K562 (cell line): Measurements from ENCODE around the gene VWA8. TPM values are rescaled to one million over a fixed set of nuclear protein-coding genes. Genes with fewer than 3 reads are reported as not detected.

Experiments
- ATAC-seq: fragments of 200-7000 bp; cut with Tn5 transposase; 3 replicates; pipeline ENCODE4 v1.9.1; 2020; ENCODE audit warnings: moderate library complexity
- BruUV-seq: library from RNA; stranded (reverse); fragments of 400-500 nt; replicated peaks from 2 replicates; lab custom pipeline; 2021; lab: Mats Ljungman, UMichigan
- CTCF ChIA-PET: fragments of 300-600 bp; formaldehyde crosslinking; extraction: SDS; loops from one replicate; lab custom pipeline; 2021; ENCODE audit warnings: low intra/inter-chr PET ratio; lab: Yijun Ruan, JAX
- POLR2A ChIA-PET: fragments of 300-600, 350-650 bp; sonication (Branson Sonifier 250); formaldehyde crosslinking; extraction: SDS; loops from one replicate; lab custom pipeline; 2021; ENCODE audit warnings: antibody characterized with exemption, inconsistent platforms; lab: Yijun Ruan, JAX
- DNase-seq, 4 experiments: peaks; one replicate each; pipeline versions ENCODE4 v3.0.0 to v3.0.0-alpha.2; 2011 to 2018; ENCODE audit warnings: low spot score in 3 of 4, mixed read lengths in 3 of 4; ENCODE audit errors: extremely low read depth in 1 of 4
- FAIRE-seq: peaks from 2 replicates; lab custom pipeline; 2011; peaks lifted over from hg19 to GRCh38; lab: Jason Lieb, UNC
- H2AFZ ChIP-seq: 2 replicates; pipeline ENCODE4 v1.6.0; 2011; ENCODE audit warnings: low read depth, low read length, control low read depth, inconsistent platforms
- H3K27ac ChIP-seq: fragments of 200-600 bp; 3 replicates; pipeline ENCODE4 v1.8.0; 2011; ENCODE audit warnings: low read depth, mild to moderate bottlenecking, control low read depth, inconsistent platforms, low read length, moderate library complexity, mixed read lengths; ENCODE audit errors: extremely low read depth
- H3K27me3 ChIP-seq, 2 experiments: fragments of 300-600 bp in 1 of 2; 2 replicates in 1 of 2; 3 replicates in 1 of 2; pipeline versions ENCODE4 v1.6.0 to v1.8.0; 2011; ENCODE audit warnings: inconsistent platforms in 2 of 2, low read length in 2 of 2, mild to moderate bottlenecking in 1 of 2, mixed read lengths in 1 of 2, moderate library complexity in 1 of 2; ENCODE audit not compliant: control insufficient read depth in 2 of 2, insufficient read depth in 2 of 2
- H3K36me3 ChIP-seq: fragments of 300-600 bp; 3 replicates; pipeline ENCODE4 v1.8.0; 2011; ENCODE audit warnings: mild to moderate bottlenecking, low read length, inconsistent platforms; ENCODE audit not compliant: control insufficient read depth, insufficient read depth
- H3K4me1 ChIP-seq, 2 experiments: fragments of 200-600 bp in 1 of 2; replicated peaks in 1 of 2; 2 replicates in 1 of 2; 3 replicates in 1 of 2; pipeline versions ENCODE4 v1.5.1 to v1.8.0; 2011; ENCODE audit warnings: inconsistent platforms in 2 of 2, low read length in 2 of 2, mild to moderate bottlenecking in 1 of 2, mixed read lengths in 1 of 2, moderate library complexity in 1 of 2; ENCODE audit not compliant: control insufficient read depth in 2 of 2, insufficient read depth in 2 of 2
- H3K4me2 ChIP-seq: 2 replicates; pipeline ENCODE4 v1.6.1; 2011; ENCODE audit warnings: low read length, control low read depth, inconsistent platforms, mixed read lengths; ENCODE audit not compliant: insufficient read depth
- H3K4me3 ChIP-seq: fragments of 200-600 bp; sonication (generic), shearing (Covaris generic); 2 replicates; pipeline ENCODE4 v1.5.1; 2016; ENCODE audit warnings: control low read depth, inconsistent platforms
- H3K79me2 ChIP-seq: fragments of 200-600 bp; 3 replicates; pipeline ENCODE4 v1.8.0; 2011; ENCODE audit warnings: low read length, inconsistent platforms; ENCODE audit not compliant: control insufficient read depth, insufficient read depth
- H3K9ac ChIP-seq, 2 experiments: 2 replicates each; pipeline versions ENCODE4 v1.6.0 to v1.6.1; 2011; ENCODE audit warnings: low read depth in 2 of 2, low read length in 2 of 2, control low read depth in 1 of 2, inconsistent platforms in 1 of 2, mild to moderate bottlenecking in 1 of 2, mixed read lengths in 1 of 2; ENCODE audit not compliant: insufficient read depth in 1 of 2
- H3K9me1 ChIP-seq: one replicate; pipeline ENCODE4 v1.6.0; 2011; ENCODE audit warnings: inconsistent platforms, mild to moderate bottlenecking, low read length, moderate library complexity; ENCODE audit not compliant: control insufficient read depth, insufficient read depth
- H3K9me3 ChIP-seq: replicated peaks from 2 replicates; pipeline ENCODE4 v1.5.1; 2011; ENCODE audit warnings: low read depth, low read length, inconsistent platforms; ENCODE audit not compliant: control insufficient read depth, insufficient read depth
- H4K20me1 ChIP-seq: replicated peaks from 2 replicates; pipeline ENCODE4 v1.6.1; 2011; ENCODE audit warnings: low read length, inconsistent platforms, mixed read lengths; ENCODE audit not compliant: control insufficient read depth, insufficient read depth
- ZBTB40 ChIP-seq, 2 experiments: fragments of 450-650 bp in 1 of 2; sonication (generic) in 1 of 2; formaldehyde crosslinking in 1 of 2; IDR thresholded peaks; 2 replicates each; pipeline versions ENCODE4 v1.7.1 to v1.9.0; 2016 to 2022; ENCODE audit warnings: inconsistent platforms in 1 of 2, mild to moderate bottlenecking in 1 of 2, missing genetic modification reagents in 1 of 2
- ZNF395 ChIP-seq: fragments of 200-800 bp; sonication (Bioruptor generic); IDR thresholded peaks from 2 replicates; pipeline ENCODE4 v1.6.1; 2017; ENCODE audit warnings: missing genetic modification characterization, missing compliant biosample characterization
- WGBS: fragments of 100-300 bp; shearing (Covaris generic); methylation state at CpG from one replicate; pipeline ENCODE4 v1.1.6; 2016; ENCODE audit warnings: low coverage, mixed read lengths; ENCODE audit not compliant: insufficient coverage; ENCODE audit errors: missing lambda C conversion rate; 5-methylcytosine and 5-hydroxymethylcytosine counted together
- in situ Hi-C: fragments of 300-500 bp; cut with MboI; formaldehyde crosslinking; loops from 4 replicates; pipeline ENCODE4 v1.15.0; 2018; ENCODE audit warnings: inconsistent platforms, mixed read lengths
- intact Hi-C: fragments of 100-400 bp; cut with micrococcal nuclease; formaldehyde crosslinking; loops from 2 replicates; pipeline ENCODE4 v1.14.2; 2022
- polyA plus RNA-seq, 8 experiments: library from polyadenylated mRNA; depleted of rRNA in 4 of 8; stranded (reverse) in 5 of 8; unstranded in 3 of 8; fragments of >200 nt; fragmentation: Nextera tagmentation in 2 of 8; fragmentation: Illumina TruSeq in 1 of 8; extraction: Ambion mirVana in 2 of 8; extraction: Trizol in 1 of 8; gene quantifications; 2 replicates each; pipeline versions ENCODE4 v1.2.1 to v1.2.3, GENCODE V29; 2011 to 2014; ENCODE audit warnings: inconsistent platforms in 1 of 8, missing spikeins in 1 of 8
- total RNA-seq, 7 experiments: library from RNA; depleted of rRNA in 6 of 7; stranded (reverse); fragments of >200 nt in 6 of 7; fragmentation: Illumina TruSeq in 2 of 7; extraction: Trizol in 2 of 7; gene quantifications; 2 replicates each; pipeline versions ENCODE4 v1.2.1 to v1.2.3, GENCODE V29; 2011 to 2021; ENCODE audit warnings: low replicate concordance in 1 of 7
- TF ChIP-seq, protein P1 (sequence below): IDR thresholded peaks from 3 replicates; pipeline ENCODE4 v1.6.1; 2011; ENCODE audit warnings: borderline replicate concordance, mild to moderate bottlenecking, moderate library complexity; ENCODE audit not compliant: insufficient read length; ENCODE audit errors: extremely low read depth

The VWA8 gene
- total and polyA plus RNA-seq, 9 of the 15 experiments (the other 6 are each of a cell fraction or from before 2014, with no cell fraction given): 2.1 to 18.5 (median 13.3) TPM

DNA sequence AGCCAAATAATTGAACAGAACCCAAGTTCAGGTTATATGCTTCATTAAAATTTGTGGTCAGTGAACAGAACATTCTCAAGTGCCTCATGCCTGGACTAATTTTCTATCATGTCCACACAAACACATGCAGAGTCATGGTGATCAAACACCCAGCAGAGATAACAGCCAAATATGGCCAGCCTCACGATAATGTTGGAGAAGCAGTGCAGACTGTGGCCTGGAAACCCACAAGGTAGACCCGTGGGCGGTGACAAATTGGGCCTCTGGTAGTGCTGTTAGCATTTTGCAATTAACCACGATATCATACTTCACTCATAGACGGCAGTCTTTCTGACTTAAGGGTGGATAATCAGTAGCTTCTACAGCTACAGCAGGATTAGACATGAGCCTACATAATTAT is 35.0 kb upstream of the VWA8 start (continued):
- TF ChIP-seq, protein P1, sequence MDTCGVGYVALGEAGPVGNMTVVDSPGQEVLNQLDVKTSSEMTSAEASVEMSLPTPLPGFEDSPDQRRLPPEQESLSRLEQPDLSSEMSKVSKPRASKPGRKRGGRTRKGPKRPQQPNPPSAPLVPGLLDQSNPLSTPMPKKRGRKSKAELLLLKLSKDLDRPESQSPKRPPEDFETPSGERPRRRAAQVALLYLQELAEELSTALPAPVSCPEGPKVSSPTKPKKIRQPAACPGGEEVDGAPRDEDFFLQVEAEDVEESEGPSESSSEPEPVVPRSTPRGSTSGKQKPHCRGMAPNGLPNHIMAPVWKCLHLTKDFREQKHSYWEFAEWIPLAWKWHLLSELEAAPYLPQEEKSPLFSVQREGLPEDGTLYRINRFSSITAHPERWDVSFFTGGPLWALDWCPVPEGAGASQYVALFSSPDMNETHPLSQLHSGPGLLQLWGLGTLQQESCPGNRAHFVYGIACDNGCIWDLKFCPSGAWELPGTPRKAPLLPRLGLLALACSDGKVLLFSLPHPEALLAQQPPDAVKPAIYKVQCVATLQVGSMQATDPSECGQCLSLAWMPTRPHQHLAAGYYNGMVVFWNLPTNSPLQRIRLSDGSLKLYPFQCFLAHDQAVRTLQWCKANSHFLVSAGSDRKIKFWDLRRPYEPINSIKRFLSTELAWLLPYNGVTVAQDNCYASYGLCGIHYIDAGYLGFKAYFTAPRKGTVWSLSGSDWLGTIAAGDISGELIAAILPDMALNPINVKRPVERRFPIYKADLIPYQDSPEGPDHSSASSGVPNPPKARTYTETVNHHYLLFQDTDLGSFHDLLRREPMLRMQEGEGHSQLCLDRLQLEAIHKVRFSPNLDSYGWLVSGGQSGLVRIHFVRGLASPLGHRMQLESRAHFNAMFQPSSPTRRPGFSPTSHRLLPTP: no peak

DNA sequence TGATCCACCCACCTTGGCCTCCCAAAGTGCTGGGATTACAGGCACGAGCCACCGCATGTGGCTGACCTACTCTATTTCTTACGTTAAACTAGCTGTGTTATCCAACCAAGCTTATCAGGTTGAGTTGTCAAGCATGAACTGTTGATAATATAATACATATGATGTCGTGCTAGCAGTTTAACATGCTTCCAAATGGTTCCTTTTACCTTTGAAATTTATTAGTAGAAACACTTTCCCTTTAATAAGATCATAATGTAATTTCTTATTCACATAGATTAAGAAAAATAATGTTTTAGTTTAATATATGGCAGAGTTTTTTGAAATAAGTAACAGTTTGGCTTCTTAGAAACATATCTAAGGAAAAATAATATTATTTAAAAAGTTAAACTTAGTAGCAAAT is 34.4 kb upstream of the VWA8 start:
- Histone ChIP-seq H3K4me3 (no peak overlapping the region), H3K27me3 (no peaks in the 10 kb centered on the region), H2AFZ (peak overlapping the region; percentile 38; the same call in 1 of the 2 replicates), H3K9ac (no peak overlapping the region), H3K4me2 (no peak overlapping the region), H3K9me1 (no peaks in the 10 kb centered on the region), H3K4me1 (peaks cover 0 to 9% of the 10 kb centered on the region in 2 experiments; a peak in 2 of 5 replicates), H3K27ac (peak overlapping the region; percentile 32; the same call in 1 of the 3 replicates), H4K20me1 (no peaks in the 10 kb centered on the region), H3K36me3 (no peaks in the 10 kb centered on the region), H3K9me3 (no peaks in the 10 kb centered on the region), H3K79me2 (no peaks in the 10 kb centered on the region)
- ATAC-seq (no peak), DNase-seq (peak in 1 of 4 experiments; percentile 15), FAIRE-seq (no peak)
- no TSS peak for BruUV-seq
- in situ Hi-C loops (no loop called here), intact Hi-C loops (loop anchor here (5.0 kb wide), 1 partner anchor 47 kb away; no protein-coding TSS in a partner anchor)
- WGBS: 0% methylated on average over 4 of the region's 4 CpGs
- no peak for TF ChIP-seq ZBTB40 (IDR thresholded peaks at IDR 0.05)
- no peak for TF ChIP-seq ZBTB40 (CRISPR knock-in tag; IDR thresholded peaks at IDR 0.05)
- TF ChIP-seq ZNF395 (CRISPR knock-in tag): 0 out of 2 replicates have a peak, but pooled peaks have one; percentile 16
- CTCF ChIA-PET: no interaction called here
- POLR2A ChIA-PET: no interaction called here
